NCI-H2171 treated with DMSO at 0.1 percent for 48 hours (cell line): ENCODE results near the gene GPR84.
A peak's percentile ranks its signal among the peaks of the same experiment; 100 is the strongest.

Experiments used
- DNase-seq: peaks from one replicate; lab custom pipeline; 2025; lab: John Stamatoyannopoulos, UW

The GPR84 gene

DNA sequence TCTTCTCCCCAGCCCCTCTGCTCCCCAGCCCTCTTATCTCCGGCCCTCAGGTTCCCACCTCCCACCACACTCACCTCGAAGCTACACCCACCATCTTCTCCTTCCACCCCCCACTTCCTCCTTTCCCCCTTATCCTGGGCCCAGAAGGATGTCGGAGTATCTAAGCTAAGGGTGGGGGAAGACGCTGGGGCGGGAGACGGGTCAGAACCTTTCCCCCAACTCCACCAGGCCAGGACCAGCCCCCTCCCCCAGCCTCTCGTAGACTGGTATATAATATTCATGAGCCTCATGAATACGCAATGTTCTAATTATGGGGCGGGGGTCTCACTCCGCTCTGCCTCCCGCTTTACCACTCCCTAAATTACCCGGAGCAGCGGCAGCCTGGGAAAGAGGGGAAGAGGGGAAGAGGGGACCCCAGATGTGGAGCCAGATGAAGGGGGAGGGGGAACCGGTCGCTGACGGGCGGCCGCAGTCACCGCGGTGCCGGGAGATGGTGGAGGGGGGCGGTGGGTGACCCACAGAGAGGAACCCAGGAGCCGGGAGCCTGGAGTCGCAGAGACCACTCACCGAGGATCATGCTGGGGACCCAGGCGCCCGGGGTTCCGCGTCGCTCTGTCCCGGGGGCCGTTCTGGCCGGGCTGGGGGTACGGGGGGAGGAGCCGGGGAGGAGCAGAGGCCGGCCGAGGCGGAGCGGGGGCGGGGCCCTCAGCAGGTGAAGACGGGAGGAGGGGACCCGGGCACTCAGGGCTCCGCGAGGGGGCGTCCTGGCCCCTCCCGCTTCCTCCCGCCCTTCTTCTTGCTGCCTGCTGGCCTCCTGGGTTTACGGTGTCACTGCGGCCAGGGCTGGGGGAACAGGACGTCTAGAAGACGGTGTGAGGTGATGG is 26.6 kb upstream of the GPR84 start:
- peak; percentile 84 for DNase-seq

DNA sequence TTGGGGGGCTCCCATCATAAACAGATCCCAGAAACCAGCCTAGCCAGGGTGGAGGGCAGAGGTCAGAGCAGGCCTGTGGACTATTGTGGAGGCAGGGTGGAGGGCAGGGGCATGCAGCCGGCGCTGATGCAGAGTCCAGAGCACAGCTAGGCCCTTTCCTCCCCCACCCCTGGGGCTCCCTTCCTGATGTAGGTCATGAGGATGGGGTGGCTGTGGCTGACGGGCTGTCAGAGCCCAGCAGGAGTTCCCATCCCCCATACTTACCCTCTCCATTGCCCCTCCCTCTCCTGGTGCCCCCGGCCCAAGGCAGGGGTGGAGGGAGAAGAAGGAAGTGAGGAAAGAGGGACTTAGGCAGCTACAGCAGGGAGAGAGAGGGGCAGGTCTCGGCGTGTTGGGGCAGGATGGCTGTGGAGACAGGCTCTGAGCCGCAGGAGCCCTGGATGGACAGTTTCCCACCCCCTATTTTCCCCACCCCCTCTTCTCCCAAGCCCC is 25.9 kb upstream of the GPR84 start:
- DNase-seq: peak; percentile 83

DNA sequence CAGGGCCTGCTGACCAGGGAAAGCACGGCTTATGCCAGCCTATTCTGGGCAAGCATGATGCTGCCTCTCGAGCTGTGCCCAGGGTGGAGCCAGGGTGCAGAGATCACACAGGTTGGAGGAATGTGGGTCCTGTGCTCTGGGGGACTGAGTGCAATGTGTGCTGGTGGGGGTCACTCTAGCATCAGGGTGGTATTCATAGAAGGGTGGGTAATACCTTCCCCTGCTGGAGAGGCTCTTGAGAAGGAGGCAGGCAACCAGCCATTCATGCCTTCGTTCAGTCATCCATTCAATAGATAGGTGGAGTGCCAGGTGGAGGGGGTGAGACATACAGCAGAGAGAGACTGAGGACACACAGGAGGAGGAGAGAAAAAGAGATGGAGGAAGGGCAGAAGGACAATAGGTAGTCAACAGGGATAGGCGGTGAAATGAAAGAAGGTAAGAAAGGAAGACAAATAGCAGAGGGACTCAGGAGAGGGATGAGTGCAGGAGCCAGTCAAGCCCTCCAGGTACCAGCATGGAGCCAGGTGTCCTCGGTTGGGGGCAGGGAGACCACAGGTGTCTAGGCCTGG is 25.4 kb upstream of the GPR84 start:
- DNase-seq: peak; percentile 44

DNA sequence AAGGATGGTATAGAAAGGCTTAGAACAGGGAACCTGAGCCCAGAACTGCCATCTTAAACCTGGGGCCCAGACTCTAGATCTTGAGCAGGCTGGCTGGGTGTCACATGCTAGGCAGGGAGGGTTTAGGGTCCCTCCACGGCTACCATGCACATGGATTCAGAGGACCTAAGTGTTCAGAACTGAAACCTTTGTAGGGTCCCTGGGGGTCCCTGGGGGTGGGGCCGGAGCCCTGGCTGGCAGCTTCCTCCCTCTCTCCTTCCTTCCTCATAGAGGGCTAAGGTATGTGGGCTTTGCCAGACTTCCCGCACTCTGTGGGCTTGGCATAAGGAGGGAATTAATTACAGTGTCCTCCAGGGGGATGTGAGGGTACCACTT is 24.8 kb upstream of the GPR84 start:
- DNase-seq: no peak

DNA sequence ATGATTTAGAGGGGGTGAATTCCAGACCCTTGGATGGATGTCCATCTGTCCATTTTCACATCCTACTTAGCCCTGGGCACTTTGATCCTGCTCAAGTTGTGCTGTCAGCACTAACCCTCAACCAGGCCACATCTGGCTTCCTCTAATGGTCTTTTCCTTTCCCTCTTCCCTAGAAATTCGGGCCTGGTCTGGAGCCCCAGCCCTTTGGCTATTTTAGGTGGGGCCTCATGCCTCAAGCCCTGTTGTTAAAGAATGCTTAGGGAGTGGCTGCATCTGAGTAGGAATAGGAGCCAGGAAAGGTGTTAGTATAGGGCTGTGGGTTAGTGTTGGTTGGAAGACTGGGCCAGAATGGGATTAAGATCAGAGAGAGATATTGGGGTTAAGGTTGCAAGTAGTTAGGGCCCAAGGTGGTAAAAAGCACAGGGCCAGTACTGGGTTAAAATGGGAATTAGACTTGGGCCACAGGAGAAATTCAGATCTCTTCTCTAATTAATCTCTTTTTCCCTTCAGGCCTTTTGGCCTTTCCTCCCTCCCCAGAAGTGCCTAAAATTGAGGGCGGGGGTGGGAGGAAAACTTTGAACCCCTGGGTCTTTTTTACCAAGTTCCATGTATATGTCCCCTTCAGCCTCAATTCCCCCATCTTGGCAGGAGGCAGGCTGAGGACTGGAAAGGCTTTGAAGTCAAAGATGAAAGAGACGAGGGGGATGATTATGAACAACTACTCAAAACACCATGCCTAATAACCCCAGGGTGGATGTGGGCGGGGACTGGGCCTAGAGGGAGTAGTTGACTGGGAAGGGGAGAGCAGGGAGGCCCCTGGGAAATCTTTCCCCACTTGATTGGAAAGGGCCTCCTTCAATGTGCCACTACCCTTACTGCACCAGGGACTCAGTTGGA is 24.2 kb upstream of the GPR84 start:
- no peak for DNase-seq

DNA sequence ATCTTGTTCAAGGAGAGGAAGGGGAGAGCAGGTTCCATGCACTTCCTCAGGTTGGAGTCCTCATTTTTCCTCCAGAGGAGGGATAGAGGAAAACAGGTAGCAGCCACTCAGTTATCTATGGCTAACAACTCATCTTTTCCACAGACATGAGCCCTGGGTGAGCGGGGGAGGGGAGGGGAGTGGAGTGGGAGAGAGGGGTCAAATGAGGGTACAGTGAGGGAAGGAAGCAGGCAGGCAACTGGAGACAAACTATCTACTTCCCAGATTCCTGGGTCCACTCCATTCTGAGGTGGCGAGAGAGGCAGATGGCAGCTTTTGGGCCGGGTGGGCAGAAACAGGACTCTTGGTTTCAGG is 22.8 kb upstream of the GPR84 start:
- DNase-seq: no peak

DNA sequence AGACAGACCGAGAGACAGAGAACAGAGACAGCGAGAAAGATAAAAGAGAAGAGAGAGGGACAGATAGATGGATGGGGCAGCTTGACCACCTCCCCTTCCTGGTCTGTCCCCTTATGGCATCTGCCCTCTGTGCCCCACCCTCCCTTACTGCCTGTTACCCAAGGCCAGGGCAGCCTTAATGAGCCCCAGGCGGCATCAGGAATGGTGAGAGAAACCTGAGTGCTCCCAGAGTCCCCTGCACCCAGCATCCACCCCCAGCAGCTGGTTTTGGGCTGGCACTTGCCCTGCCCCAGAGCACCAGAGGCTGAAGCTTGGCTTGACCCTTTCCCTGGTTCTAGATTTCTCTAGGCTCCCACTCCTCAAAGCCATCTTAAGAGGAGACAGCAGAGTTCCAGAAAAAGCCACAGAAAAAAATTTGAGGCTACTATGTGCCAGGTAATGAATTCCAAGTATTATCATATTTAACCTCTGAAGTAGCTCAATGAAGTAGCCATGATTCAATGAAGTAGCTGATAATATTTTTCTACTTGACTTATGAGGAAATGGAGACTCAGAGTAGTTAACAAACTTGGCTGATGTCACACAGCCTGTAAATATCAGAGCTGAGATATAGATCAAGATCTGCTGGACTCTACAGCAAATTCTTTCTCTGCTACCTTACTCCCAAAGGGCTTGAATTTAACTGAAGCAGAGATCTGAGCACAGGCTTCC is 22.3 kb upstream of the GPR84 start:
- no peak for DNase-seq

DNA sequence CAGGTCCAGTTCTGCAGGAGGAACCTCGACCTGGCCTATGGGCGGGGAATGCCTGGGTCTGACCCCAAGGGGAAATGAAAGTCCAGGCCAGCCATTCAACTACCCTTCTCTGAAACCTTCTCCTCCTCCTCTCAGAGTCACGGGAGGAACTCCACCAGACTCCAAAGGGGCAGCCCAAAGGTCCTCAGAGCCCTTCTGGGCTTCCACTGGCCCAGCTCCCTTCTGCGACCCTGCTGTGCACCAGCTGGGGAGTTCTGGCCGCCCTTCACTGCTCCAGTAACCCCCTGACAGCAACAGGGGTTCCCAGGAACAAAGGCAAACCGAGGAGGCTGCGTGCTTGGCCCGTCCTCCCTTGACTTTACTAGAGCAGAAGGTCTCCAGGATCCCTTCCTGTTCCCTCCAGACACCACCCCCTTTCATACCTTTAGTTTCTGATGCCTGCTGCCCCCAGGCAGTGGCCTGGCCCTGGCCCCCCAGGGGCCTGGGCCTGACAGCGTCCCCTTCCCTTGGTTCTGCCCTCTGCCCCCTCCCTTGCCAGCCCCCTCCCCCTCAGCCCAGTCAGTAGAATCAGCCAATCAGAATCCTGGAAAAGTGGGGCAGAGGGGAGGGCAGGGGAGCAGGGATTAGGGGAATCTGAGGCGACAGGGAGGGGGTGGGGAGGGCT is 21.1 kb upstream of the GPR84 start:
- DNase-seq: no peak

DNA sequence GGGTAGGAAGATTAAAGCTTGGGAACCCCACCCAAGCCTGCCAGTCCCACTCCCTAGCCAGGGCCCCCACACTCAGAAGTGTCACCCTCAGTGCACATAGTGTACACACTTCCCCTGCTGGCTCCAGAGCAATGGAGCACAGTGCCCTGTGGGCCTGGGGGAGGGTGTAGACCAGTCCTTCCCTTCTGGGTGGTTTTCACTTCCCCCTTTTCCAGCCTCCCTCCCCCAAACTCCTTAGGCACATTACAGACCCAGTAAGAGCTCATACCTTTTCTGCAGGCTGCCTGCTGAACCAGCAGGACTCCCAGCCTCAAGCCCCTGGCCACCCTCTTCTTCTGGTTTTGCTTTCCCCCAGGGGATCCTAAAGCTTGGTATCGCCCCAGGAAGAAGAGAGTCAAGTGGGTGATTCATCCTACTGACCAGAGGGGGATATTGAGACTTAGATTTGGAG is 20.3 kb upstream of the GPR84 start, which contains the start of gene ZNF385A:
Gene ZNF385A (minus strand): TSS at position 143 of the 451 bp plus-strand sequence. CDS start 219 bp downstream, outside the sequence.
- DNase-seq: no peak

DNA sequence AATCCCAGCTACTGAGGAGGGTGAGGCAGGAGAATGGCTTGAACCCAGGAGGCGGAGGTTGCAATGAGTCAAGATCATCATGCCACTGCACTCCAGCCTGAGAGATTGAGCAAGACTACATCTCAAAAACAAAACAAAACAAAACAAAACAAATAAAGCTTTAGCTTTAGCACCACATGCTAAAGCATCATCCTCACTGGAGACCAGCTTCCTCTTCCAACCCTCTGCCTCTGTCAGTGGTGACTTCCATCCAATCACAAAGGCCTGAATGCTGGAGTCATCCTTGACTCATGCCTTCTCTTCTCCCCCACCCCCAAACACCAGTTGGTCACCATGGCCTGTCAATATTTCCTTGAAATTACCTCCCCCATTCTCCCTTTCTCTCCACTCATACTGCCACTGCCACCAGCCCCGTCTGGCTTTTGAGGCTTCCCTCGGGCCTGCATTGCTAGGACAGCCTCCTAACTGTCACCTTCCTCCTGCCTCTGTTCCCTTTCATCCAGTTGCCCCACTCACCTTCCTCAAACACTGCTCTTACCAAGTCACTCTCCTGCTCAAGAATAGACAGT is 18.8 kb upstream of the GPR84 start:
- DNase-seq: no peak

DNA sequence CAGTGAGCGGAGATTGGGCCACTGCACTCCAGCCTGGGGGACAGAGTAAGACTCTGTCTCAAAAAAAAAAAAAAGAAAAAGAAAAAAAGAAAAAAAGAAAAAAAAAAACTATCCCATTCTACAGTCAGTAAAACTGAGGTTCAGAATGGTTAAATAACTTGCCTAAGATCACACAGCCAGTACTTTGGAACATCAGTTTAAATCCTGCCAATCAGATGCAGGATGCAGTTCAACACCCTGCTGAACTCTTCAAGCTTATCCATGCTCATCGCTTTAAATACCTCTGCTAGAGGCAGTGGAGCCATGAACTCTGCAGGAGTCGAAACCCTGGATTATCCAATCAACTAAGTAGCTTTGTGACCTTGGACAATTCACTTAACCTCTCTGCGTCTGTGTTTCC is 16.9 kb upstream of the GPR84 start:
- DNase-seq: no peak

DNA sequence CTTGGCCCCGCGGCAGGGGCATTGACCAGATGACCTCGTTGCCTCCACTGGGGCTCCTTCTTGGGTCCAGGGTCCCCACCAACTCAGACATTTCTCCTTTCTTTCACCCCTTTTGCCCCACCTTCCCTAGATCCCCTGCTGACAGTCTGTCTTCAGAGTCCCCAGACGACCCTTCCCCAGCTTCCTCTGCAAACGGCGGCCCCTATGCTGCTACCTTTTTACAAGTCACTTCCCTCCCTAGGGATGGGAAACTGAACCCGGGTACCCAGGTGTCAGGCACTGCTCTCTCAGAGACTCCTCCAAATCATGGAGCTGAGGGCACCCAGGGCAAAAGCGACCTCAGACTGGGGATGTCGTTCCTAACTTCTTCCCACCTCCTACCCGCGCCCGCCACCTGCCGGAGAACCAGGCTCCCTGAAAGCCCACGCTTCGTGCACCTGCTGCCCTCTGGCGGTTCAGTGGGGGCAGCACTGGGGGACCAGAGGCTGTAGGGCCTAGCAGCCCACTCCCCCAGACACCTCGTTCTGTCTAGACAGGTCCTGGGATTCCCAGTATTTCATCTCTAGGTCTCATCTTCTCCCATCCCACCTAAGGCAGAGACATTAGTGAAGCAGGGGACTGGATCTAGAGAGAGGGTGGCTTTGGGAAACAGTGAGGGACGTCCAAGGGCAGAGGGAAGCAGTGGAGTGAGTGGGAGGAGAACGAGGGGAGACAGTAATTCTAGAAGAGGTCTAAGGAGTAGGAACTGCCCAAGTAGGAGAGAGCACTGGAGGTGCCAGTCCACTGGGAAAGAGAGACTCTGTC is 15.3 kb upstream of the GPR84 start:
- DNase-seq: peak; percentile 64

DNA sequence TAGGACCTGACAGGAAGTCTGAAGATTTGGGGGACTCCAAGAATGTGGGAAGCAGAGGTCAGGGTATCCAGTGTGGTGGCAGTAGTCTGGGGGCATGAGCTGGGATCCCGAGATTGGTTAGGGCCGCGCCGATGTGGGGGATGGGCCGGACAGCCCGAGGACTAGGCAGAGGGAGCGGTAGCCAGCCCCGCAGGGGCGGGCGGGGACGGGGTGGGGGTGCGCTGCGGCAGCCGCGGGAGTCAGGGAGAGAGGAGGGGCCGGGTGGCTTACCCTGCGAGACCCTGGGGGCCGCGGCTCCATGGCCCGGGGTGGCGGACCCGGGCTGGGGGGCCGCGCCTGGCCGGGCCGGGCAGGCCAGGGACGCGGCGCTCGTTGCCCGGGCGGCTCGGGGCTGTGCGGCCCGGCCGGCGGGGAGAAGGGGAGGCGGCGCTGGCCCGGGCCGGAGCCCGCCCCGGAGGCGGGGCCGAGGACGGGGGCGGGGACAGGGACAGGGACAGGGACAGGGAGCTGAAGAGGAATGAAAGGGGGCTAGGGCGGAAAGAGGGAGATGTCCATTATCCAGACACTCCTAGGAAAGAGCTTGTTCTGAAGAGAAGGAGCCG is 14.6 kb upstream of the GPR84 start:
- no peak for DNase-seq

DNA sequence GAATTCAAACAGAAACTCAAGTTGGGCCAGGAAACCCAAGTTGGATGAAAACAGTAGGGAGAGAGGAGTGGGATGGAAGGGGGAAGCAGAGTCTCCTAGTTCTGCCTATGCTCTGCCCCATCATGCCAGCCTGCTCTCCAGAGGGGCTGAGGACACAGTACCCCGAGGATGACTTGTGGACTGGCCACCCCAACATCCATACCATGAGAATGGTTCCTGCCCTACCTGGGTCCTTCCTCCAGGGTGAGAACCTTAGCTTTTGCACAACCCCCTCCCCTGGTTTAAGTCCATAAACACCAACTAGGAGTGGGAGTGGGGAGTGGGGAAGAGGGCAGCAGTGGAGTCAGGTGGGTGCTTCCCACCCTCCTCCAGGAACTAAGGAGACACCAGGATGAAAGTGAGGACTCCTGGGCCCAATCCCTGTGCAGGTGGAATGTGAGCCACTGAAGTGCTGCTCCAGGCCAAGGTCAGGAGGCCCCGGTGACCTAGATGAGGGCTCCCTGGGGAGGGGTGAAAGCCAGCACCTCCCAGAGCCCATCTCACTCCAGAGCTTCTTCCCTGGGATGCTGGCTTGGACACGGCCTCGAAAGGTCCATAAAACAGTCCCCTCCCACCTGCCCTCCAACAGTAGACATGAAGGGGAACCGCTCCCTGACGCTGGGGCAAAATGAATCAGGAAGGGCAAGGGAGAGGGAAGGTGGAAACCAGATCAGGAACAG is 13.7 kb upstream of the GPR84 start:
- DNase-seq: no peak

DNA sequence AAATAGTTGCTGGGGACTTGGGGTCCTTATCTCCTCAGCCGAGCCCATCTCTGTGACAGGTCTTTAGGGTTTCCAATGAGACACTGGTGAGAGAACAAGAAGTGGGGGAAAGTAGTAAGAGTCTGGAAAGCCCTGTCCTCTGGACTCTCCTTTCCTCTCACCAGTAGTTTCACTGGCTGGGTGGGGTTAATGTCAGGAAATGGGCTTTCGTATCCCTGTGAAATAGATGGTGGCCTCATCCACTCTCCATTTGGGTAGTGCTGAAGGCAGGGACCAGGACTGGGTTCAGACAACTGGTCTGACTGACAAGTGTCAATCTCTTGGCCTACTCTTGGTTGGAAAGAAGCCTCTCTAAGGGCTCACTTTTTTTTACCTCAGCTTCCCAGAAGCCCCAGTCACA is 12.7 kb upstream of the GPR84 start:
- no peak for DNase-seq

DNA sequence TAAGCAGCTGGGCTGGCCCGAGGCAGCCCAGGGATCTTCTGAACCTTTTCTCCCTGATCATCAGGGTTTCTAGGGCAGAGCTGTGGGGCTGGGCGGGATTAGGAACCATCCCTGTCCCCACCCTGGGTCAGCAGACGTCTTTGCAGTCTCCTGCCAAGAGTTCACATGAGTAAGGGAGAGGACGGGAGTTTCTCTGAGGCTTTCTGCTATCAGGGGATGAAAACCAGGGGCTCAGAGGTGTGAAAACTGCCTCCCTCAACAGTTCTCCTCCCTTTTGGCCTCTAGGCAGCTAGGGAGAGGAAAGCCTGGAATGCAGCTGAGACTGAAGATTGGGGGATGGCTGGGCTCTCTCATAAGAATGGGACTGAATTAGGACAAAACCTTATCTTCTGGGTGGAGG is 12.3 kb upstream of the GPR84 start:
- DNase-seq: no peak

DNA sequence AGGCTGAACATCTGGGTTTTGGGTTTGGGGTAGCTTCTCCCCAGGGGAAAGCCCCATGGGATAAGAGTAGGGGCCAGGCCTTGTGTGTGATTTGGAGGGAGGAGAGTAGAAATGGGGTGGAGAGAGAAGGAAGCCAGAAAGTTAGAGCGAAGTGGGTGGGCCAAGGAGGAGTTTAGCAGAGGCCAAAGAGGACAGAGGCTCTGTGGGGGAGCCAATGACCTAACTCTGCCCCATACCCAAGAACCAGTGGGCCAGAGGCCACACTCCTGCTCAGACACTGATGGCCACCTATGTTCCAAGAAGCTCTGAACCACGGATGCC is 10.9 kb upstream of the GPR84 start:
- DNase-seq: no peak

DNA sequence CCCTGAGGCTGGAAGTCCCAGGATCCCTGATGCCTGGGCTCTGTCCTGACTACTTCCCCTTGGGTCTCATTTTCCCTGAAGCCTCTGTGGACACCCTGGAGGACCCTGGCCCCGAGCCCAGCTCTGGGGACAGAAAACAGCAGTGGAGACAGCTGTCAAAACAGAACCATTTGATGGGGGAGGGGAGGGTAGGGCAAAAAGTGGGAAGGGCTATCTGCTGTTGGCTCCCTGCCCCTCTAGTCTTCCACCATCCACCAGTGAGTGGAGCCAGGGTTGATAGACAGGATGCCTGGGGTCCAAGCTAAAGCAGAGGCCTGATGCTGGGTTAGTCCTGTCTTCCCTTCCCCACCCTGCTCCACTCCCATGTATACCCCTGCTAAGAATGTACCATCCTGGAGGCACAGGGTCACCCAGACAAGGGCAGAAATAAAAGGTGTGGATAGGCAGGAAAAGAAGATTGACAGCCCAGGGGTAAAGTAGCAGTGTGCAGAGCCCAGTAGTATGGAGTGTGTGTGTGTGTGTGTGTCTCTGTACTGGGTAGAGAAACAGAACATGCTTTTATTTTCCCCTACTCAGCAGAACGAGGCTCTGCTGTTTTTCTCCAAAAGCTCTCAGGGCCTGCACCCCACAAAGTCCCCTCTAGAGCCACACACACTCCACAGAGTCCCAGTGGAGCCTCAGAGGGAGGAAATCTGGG is 10.4 kb upstream of the GPR84 start:
- DNase-seq: no peak
